HFFc6 (cell line): Measurements from ENCODE around the gene UQCRHL. TPM values are rescaled to one million over a fixed set of nuclear protein-coding genes. Genes with fewer than 3 reads are reported as not detected.

ENCODE experiments used
- DNase-seq: peaks from one replicate; pipeline ENCODE4 v3.0.0-alpha.2; 2018
- H3K27ac Mint-ChIP-seq: 2 replicates; pipeline ENCODE4 v1.8.0; 2020; ENCODE audit warnings: mild to moderate bottlenecking, mixed read lengths
- H3K27me3 Mint-ChIP-seq: 2 replicates; pipeline ENCODE4 v1.8.0; 2021; ENCODE audit warnings: mild to moderate bottlenecking, moderate library complexity, mixed read lengths; ENCODE audit not compliant: insufficient read depth
- H3K36me3 Mint-ChIP-seq: 2 replicates; pipeline ENCODE4 v1.8.0; 2021; ENCODE audit warnings: low read depth, mixed read lengths
- H3K4me1 Mint-ChIP-seq: 2 replicates; pipeline ENCODE4 v1.8.0; 2020; ENCODE audit warnings: low read depth, mixed read lengths
- H3K4me3 Mint-ChIP-seq: 2 replicates; pipeline ENCODE4 v1.8.0; 2020; ENCODE audit warnings: mild to moderate bottlenecking, moderate library complexity, mixed read lengths
- H3K9me3 Mint-ChIP-seq: 2 replicates; pipeline ENCODE4 v1.8.0; 2020; ENCODE audit warnings: mild to moderate bottlenecking, mixed read lengths
- CTCF ChIP-seq: fragments of 200-600 bp; sonication (generic); IDR thresholded peaks from 2 replicates; pipeline ENCODE4 v1.5.0; 2021; ENCODE audit warnings: antibody characterized with exemption, mild to moderate bottlenecking
- total RNA-seq, 6 experiments: library from RNA; stranded (reverse); fragmentation: NEBNext Ultra II Directional; extraction: Animal tissue kit (Norgen Biotek cat#: 25700); gene quantifications; 2 replicates in 1 of 6; 3 replicates in 5 of 6; pipeline ENCODE4 v1.2.3, GENCODE V29; 2021

Gene UQCRHL
- total RNA-seq, 6 experiments from 2014 or later: 0.75 to 1.8 (median 1.5) TPM

DNA sequence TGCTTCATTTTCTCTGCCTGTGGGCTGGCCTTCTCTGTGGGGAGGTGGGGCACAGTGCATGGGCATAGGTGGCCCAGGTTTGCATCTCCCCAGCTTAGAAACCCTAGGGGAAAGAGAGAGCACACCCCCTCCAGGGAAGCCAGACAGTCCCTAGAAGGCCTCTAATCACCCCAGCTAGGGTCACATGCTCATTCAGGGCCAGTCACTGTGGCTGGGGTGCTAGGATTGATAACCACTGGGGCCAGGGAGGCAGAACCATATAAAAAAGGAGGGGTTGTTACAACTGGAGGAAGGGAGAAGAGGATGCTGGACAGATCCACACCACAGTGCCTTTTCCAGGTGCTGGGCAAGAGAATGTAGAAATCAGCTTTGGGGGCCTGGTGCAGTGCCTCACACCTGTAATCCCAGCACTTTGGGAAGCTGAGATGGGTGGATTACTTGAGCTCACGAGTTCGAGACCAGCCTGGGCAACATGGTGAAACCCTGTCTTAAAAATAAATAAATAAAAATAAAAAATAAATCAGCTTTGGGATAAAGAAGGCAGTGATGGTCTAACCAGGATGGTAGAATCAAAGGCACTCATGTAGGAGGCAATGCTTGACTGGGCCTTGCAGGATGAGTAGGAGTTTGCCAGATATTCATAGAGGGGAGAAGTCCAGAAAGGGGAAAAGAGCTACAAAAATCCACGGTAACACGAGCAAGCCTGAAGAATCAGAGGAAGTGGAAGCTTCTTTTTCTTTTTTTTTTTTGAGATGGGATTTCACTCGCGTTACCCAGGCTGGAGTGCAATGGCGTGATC lies 29.3 kb downstream of the UQCRHL start:
- H3K27me3 Mint-ChIP-seq: peaks cover 2% of the 10 kb centered on the region; the same call in 1 of the 2 replicates
- no peak overlapping the region for H3K4me3 Mint-ChIP-seq

GRCh38 chr1:15775706-15776105 lies 31.7 kb downstream of the UQCRHL start:
- no peak for TF ChIP-seq CTCF
- H3K4me1 Mint-ChIP-seq: peaks cover 6% of the 10 kb centered on the region; the same call in 1 of the 2 replicates
- DNase-seq: no peak
- H3K9me3 Mint-ChIP-seq: no peaks in the 10 kb centered on the region
- H3K27me3 Mint-ChIP-seq: peaks cover 2% of the 10 kb centered on the region; the same call in 1 of the 2 replicates
- H3K36me3 Mint-ChIP-seq: peaks cover 26% of the 10 kb centered on the region
- no peak overlapping the region for H3K27ac Mint-ChIP-seq
- H3K4me3 Mint-ChIP-seq: no peak overlapping the region

More for the DNA sequence above, 29.3 kb downstream of the UQCRHL start:
- Mint-ChIP-seq H3K36me3 (peaks cover 29% of the 10 kb centered on the region), H3K27ac (no peak overlapping the region), H3K9me3 (no peaks in the 10 kb centered on the region), H3K4me1 (no peaks in the 10 kb centered on the region)
- DNase-seq: no peak
- TF ChIP-seq CTCF: no peak

GRCh38 chr1:15771836-15772515 lies 35.5 kb downstream of the UQCRHL start:
- peaks cover 15% of the 10 kb centered on the region for H3K36me3 Mint-ChIP-seq
- no peak overlapping the region; the same call in 1 of the 2 replicates for H3K27ac Mint-ChIP-seq
- H3K27me3 Mint-ChIP-seq: no peaks in the 10 kb centered on the region; the same call in 1 of the 2 replicates
- H3K9me3 Mint-ChIP-seq: no peaks in the 10 kb centered on the region
- DNase-seq: no peak
- TF ChIP-seq CTCF: no peak
- H3K4me3 Mint-ChIP-seq: no peak overlapping the region
- H3K4me1 Mint-ChIP-seq: peaks cover 6% of the 10 kb centered on the region; the same call in 1 of the 2 replicates

GRCh38 chr1:15770313-15770962 lies 37.0 kb downstream of the UQCRHL start:
- H3K4me3 Mint-ChIP-seq: no peak overlapping the region
- TF ChIP-seq CTCF: no peak
- H3K36me3 Mint-ChIP-seq: peaks cover 21% of the 10 kb centered on the region
- no peaks in the 10 kb centered on the region; the same call in 1 of the 2 replicates for H3K27me3 Mint-ChIP-seq
- H3K4me1 Mint-ChIP-seq: peaks cover 11% of the 10 kb centered on the region
- no peak overlapping the region for H3K27ac Mint-ChIP-seq
- DNase-seq: no peak
- no peaks in the 10 kb centered on the region for H3K9me3 Mint-ChIP-seq

DNA sequence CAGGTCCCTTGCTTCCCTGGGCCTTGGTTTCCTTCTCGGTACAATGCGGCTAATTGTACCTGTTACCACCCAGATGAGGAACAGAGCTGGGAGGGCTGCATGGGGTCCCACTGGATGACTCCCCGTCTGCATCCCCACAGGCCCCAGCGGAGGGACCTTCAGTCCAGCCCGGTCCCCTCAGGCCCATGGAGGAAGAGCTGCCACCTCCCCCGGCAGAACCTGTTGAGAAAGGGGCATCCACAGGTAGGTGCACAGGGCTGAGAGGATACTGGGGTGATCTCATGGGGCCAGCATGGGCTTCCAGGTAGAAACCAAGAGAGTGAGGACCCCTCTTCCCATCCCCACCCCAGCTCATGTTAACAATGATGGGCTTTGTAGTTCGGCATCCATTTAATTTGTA lies 39.1 kb downstream of the UQCRHL start:
- Mint-ChIP-seq H3K36me3 (peaks cover 27% of the 10 kb centered on the region), H3K4me3 (no peak overlapping the region), H3K9me3 (no peaks in the 10 kb centered on the region), H3K27ac (no peak overlapping the region), H3K4me1 (peaks cover 24% of the 10 kb centered on the region), H3K27me3 (peaks cover 1% of the 10 kb centered on the region; the same call in 1 of the 2 replicates)
- no peak for TF ChIP-seq CTCF
- DNase-seq: no peak
